ENCODE results near the gene MRPL45.
"Not testable (repeated sequence)": the region's sequence is repeated elsewhere in the genome, so short reads cannot be mapped to it uniquely, and the experiment has no call there.

Gene MRPL45

DNA sequence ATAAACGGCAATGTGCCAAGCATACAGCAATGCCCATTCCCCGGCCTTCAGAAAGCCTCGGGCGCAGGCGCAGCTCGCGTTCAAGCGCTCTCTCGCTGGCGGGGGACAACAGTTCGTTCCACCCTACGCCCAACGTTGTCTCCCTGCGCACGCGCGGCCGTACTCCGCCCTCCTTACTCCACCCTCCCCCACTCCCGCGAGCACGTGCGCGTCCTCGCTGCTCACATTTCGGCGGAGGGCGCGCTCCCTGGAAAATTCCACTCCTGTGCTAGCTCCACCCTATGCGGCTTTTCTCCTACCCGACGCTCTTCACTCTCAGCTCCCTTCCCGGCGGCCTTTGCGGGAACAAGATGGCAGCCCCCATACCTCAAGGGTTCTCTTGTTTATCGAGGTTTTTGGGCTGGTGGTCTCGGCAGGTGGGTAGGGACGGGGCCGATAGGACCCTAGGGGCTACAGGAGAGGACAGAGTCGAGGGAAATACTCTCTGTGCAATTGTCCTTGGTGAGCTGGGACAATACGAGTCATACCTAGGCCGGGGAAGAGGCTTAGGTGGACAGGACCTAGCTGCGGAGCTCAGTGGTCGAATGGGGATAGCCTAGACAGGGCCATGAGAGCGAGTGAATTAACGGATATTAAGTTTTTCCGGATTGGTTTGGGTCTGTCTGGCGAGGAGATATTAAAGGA, at the start of gene MRPL45:
TSS of gene MRPL45 (plus strand) at position 335 of the 684 bp plus-strand sequence. CDS start at position 351, 16 bp downstream.
- peak; percentile 92 for DNase-seq (ENCODE audit: low read depth)

DNA sequence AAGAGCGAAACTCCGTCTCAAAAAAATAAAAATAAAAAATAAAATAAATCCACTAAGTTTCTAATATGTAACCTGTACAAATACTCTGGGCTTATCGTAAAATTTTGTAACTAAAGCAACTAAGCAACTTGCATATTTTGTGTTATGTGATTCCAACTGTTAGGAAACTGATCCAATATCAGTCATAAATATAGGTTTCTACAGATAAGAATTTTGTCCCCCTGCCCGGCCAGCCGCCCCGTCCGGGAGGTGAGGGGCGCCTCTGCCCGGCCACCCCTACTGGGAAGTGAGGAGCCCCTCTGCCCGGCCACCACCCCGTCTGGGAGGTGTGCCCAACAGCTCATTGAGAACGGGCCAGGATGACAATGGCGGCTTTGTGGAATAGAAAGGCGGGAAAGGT, 43.8 kb upstream of the MRPL45 start:
- not testable (repeated sequence) for DNase-seq (ENCODE audit: low read depth)

DNA sequence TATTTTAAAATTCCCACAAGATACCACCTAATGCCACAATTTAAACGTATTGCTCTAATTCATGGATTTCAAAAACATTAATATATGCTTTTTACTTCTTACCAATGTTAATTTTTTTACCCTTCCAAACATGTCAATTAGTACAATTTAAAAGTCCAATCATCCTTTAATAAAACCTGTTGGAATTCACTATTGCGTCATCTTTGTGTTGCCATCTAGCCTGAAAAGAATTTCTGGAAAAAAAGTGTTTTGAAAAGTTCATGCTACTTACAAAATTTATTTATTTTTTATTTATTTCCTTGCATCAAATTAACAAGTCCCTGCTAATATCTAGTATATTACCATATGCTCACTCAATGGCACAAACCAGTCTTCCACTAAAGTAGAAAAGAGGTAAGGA, 42.6 kb upstream of the MRPL45 start:
- not testable (repeated sequence) for DNase-seq (ENCODE audit: low read depth)

DNA sequence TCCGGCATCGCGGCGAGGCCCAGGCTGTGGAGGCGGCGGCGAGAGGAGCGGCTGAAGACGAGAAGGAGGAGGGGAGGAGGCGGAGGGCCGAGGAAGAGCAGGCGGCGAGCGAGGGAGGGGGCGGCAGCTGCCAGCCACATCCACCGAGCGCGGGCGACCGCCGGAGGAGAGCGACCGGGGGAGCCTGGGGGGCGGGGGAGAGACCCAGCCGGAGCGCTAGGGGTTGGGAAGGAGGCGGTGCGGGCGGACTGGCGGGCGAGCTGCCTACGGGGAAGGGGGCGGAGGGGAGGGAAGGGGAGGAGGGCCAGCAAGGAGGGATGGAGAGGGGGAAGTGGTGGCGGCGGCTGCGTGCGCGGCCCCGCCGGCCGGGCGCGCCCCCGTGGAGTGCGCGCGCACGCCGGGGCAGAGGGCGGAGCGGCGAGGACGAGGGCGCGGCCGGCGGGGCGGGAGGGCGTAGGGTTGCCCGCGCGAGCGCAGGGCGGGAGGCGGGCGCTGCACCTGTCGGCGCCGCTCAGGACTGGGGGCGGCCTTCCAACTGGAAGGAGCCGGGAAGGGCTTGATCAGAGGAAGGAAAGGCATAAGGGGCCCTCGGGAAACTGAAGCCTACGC, 39.9 kb upstream of the MRPL45 start:
- peak; percentile 72 for DNase-seq (ENCODE audit: low read depth)

DNA sequence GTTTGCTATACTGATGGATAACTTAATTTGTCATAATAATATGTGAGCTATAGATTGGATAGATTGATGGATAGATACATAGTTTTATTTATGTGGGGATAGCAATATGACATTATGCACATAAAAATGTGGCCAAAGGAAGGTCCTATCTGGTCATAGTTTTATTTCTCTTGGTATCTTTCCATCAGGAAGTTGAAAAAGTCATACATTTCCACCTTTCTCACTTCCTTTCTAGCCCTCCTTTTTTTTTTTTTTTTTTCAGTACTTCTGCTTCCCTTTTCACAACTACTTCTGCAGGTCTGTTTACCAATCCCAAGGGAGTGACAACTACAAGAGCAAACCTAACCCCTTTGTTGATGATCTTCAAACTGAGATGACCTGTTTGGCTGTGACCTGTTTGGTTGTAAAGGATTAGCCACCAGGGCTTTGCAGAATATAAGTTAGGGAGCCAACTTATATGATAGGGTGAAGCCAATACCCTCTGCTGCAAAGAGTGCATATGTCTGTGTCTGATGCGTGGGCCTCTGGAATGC, 30.9 kb upstream of the MRPL45 start:
- not testable (repeated sequence) for DNase-seq (ENCODE audit: low read depth)

DNA sequence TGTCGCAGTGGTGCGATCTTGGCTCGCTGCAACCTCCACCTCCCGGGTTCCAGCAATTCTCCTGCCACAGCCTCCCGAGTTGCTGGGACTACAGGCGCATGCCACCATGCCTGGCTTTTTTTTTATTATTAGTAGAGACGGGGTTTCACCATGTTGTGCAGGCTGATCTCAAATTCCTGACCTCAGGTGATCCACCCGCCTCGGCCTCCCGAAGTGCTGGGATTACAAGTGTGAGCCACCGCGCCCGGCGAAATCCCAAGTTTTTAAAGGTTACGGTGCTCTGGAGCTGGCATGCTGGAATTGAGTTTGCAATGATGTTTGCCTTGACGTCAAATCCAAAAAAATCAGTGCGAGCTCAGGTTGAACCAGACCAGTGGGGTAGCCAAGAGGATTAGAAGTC, 30.4 kb upstream of the MRPL45 start:
- DNase-seq (ENCODE audit: low read depth), result not testable (repeated sequence)

DNA sequence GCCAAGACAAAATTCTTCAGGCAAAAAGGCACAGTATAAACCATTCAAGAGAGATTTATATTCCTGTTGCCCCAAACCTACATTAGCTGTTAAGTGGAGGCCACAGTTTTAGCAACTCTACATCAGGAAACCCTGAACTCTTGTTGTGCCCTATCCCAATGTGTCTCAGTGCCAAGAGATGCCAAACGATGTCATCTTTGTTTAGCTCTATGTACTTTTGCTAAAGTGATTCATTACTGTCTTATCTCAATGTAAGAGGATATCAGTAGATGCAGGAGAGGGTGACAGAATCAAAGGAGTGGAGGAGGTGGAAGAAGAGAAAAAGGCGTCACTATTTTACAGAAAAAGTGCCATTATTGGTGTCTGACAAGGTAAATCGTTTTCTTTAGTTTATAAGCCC, 28.8 kb upstream of the MRPL45 start:
- not testable (repeated sequence) for DNase-seq (ENCODE audit: low read depth)

DNA sequence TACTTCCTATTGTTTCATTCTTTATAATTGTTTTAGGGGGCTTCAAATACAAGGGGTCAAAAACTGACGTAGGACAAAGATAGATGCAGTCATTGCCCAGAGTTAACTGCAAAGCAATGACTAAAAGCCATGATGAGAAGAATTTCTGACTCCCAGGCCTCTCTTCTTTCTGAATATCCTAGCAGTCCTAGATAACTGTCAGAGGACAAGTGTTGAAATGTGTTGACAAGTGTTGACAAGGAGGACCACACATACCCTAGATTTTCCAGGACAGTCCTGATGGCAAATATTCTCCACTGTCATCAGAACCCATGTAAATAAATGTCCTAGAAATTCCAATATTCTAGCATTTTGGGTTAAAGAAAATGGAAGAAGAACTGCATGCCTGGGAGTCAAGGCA, 27.9 kb upstream of the MRPL45 start:
- not testable (repeated sequence) for DNase-seq (ENCODE audit: low read depth)

DNA sequence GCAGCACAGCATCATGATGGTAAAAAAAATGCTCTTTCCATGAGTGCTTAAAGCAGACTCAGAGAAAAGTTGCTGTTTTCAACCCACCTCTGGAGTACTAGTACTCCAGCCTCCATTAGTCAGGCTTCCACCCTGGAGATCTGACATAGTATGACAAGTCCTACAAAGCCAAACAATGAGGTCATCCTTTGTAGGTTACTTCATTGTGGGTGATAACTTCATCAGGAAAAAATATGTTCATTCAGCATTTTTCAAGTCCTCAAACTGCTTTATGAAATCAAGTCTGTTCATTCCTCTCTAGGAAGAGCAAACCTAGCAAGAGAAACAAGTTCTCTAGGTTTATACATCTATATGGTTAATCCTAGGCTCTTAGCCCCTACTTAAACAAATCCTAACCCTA, 27.4 kb upstream of the MRPL45 start:
- not testable (repeated sequence) for DNase-seq (ENCODE audit: low read depth)

DNA sequence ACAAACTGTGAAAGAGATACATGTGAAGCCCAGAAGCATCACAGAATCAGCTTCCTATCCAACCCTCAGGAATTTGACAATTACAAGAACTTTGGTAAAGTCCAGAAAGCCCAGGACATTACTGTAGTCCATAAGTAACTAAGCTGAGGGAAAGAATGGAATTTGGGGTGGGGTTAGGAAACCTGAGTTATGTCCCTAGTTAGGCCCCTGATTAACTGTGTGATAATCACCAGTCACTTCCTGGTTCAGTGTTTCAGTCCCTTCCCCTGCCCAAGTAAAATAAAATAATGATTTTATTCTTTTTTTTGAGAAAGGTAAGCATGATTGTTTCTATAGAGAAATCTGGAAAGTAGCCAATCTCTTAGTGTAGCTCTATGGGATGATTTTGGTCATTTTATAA, 11.0 kb upstream of the MRPL45 start:
- DNase-seq (ENCODE audit: low read depth), result not testable (repeated sequence)

DNA sequence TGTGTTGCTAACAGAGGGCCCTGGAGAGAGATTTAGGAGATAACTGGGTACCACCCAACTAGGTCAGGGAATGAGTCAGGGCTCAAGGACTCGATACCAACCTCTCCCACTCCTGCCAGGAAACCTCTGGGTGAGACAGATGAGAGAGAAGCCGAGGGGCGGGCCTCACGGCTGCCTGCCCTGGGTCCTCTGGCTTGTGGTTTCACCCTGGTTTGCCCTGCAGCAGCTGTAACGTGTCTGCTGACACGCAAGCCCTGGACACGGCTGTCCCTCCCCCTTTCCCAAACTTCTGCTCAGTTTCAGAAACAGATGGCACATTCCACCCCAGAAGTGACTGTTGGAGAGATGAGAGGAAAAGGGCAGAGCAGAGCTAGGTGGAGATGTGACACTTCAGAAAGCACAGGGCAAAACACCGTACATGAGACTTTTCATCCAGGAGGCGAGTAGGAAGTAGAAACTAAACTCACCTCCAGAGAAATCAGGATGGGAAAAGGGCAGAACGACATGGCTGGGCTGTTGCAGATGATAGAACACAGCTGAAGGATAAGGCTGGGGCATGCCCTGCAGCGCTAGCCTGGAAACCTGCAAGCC, 10.4 kb upstream of the MRPL45 start:
- not testable (repeated sequence) for DNase-seq (ENCODE audit: low read depth)

DNA sequence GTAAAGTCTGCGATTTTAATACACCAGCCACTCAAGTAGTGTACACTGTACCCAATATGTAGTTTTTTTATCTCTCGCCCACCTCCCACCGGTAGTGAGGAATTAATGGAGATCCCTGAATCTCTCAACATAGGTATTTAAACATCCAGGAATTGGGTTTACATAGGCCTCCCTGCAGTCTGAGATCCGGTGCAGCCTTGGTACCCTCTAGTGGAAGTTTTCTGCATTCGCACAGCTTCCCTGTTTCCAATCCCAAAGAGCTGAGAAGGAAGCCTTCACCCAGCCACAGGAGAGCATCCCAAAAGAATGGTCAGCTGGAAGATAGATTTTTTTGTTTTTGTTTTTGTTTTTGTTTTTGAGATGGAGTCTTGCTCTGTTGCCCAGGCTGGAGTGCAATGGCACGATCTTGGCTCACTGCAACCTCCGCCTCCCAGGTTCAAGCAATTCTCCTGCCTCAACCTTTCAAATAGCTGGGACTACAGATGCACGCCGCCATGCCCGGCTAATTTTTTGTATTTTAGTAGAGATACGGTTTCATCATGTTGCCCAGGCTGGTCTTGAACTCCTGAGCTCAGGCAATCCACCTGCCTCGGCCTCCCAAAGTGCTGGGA, 8.6 kb upstream of the MRPL45 start:
- not testable (repeated sequence) for DNase-seq (ENCODE audit: low read depth)

DNA sequence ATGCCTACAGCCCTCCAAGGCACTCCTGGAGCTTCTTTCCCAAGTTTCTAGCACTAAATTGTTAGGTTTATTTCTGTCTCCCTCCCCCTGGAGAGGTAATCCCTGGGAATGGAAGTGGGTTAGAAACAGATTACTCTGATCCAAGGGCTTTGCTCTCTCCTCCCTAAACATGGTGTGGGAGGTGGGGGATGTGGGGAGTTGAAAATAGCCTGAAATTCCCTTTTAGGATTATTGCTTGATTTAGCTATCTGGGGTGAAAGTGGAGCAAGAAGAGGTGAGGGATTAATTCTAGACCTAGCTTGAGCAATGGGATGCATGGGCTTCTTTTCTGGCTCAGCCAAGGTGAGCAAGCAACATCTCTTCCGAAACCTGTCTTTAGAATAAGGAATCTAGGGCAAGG, 7.2 kb upstream of the MRPL45 start:
- DNase-seq (ENCODE audit: low read depth), result not testable (repeated sequence)

DNA sequence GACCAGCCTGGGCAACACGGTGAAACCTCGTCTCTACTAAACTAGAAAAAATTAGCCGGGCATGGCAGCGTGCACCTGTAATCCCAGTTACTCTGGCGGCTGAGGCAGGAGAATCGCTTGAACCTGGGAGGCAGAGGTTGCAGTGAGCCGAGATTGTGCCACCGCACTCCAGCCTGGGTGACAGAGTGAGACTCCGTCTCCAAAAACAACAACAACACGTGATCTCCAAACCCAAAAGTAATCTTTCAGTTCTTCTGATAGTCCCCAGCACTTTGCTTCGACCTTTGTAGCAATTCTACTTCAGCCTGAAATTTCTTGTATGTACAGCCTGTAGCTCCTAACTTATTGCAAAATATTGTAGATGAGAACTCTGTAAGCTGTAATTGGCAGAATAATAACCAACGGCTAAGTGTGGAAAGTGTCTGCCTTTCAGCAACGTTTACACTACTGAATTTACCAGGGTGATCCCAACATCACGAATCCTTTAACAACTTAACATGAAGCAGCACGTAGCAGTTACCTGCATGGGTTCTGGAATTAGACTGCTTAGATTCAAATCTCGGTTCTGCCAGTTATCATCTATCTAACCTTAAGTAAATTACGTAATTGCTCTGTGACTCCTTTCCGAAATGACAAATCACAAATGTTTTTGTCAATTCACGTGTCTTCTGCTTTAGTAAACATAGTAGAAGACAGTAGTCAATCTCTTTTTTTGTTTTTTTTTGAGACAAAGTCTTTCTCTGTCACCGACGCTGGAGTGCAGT, 1.2 kb upstream of the MRPL45 start:
- not testable (repeated sequence) for DNase-seq (ENCODE audit: low read depth)

DNA sequence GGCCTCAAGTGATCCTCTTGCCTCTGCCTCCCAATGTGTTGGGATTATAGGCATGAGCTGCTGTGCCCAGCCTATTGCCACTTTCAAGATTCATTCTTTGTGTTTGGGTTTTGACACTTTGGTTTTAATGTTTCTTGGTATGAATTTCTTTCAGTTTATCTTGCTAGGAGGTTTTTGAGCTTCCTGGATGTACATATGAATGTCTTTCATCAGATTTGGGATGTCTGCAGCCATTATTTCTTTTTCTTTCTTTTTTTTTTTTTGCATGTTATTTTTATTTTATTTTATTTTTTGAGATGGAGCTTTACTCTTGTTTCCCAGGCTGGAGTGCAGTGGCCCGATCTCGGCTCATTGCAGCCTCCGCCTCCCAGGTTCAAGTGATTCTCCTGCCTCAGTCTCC, 18.5 kb downstream of the MRPL45 start:
- DNase-seq (ENCODE audit: low read depth), result no peak

DNA sequence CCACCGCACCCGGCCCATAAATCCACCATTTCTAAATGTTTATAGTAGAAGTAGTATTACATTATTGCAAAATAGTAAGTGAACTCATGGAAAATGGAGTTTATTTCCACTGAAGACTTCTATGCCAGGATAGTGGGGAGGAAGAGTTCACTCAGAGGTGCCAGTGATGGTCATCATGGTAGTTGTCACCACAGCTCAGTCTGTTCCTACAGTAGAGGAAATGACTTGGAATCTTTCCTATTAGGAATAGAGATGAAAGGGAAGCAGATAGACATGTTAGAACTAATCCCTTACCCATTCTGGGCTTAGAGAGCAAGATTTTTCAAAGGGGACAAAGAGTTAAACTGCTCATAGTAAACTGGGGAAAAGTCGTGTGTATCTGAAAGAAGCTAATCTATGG, 20.1 kb downstream of the MRPL45 start:
- no peak for DNase-seq (ENCODE audit: low read depth)

DNA sequence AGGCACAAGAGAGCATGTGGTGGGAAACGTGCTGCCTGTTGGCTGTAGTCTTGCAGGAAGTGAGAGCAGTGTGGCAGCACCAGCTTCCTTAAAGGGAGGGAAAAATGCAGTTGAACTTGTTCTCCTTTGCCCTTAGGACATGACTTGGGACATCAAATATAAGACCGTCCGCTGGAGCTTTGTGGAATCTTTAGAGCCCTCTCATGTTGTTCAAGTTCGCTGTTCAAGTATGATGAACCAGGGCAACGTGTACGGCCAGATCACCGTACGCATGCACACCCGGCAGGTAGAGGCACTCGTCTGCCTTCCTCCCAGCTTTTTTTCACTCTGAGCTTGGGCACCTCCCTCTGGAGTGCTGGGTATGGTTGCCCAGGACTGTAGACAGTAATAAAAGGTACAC, 23.5 kb downstream of the MRPL45 start:
- no peak for DNase-seq (ENCODE audit: low read depth)

DNA sequence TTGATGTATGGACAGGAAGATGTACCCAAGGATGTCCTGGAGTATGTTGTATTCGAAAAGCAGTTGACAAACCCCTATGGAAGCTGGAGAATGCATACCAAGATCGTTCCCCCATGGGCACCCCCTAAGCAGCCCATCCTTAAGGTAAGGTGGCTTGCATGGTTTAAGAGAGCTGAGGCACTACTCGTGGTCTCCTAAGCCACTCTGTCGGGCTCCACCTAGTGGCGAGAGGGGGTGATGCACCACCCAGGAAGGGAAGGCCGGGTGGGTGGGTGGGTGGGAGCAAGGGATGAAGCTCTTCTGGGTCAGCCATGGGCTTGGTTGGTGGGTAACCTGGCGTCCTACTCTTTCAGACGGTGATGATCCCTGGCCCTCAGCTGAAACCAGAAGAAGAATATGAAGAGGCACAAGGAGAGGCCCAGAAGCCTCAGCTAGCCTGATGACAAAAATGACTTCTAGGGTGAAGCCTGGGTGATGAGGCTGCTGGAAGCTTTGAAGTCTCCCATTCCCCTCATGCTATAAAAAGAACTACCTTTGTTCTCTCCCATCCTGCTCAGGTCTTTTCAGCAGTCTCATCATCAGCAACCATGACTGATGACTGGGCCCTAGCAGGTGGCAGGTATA, 25.3 kb downstream of the MRPL45 start:
- DNase-seq (ENCODE audit: low read depth), result peak; percentile 57

DNA sequence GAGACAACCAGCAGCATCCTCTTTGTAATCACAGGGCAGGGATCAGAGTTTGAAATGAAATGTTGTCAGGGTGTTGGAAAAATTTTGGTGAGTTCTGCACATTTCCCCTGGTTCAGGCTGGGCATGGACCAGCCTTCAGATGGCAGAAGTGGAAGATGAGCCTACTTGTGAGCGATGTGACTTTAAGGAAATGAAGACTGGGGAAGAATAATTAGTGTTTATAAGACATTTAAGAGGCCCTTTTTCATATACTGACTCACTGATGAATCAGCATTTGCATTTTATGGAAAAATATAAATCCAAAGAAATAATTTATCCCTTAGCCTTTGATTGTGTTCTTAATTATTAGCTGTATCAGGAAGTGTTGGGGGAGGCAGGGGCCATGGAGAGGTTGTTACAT, 25.9 kb downstream of the MRPL45 start:
- no peak for DNase-seq (ENCODE audit: low read depth)

DNA sequence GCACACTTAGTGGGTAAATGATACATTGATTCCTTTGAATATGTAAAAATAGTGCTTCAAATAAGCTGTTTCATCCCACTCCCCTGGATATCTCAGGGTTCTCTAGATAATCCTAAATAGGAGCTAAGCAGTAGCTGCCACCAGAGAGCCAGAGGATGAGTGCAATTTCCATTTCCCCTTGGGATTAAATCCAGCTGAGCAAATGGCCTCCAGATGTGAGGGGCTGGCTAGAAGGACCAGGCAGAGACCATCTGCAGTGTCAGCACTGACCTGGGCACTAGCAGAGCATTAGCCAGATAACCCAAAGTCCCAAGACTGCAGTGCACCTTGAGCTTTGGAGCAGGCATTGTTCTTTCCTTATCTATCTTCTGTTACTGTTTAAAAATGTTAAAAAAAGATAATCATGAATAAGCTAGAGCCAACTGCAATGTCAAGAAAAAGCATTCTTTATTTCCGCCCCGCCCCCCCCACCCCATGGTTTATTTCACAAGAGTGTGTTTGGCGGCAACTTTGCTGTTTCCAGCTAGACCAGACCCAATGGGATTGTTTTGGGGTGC, 27.3 kb downstream of the MRPL45 start:
- no peak for DNase-seq (ENCODE audit: low read depth)

DNA sequence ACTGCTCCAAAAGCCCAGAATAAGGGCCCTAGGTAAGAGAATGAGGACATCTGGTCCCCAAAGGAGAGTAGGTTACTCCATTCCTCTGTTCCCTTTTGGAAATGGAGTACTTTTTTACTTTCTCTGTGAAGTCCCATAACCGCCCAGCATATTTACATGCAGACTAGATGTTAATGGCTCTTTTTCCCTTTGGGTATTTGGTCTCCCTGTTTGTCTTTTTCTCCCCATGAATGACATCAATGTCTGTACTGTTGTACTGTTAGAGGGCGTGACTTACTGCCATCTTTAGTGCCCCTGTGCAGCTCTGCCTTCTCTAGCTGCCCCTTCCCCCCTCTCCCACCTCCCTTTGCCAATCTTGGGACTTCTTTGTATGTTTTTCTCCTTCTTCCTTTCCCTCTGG, 27.8 kb downstream of the MRPL45 start:
- no peak for DNase-seq (ENCODE audit: low read depth)
